ENCODE results near the gene GRAMD4.

- no peak for TF ChIP-seq CTCF (IDR thresholded peaks at IDR 0.05; ENCODE audit: low read depth, low read length, poor library complexity, severe bottlenecking)
- no peak for TF ChIP-seq EZH2phosphoT487 (IDR thresholded peaks at IDR 0.05; ENCODE audit: borderline replicate concordance, low read length)
These were observed 106.8 kb downstream of the GRAMD4 start for GRCh38 chr22:46726986-46727317.
